GM20000 (cell line): ENCODE measurements around the gene PROB1.
"Not testable (repeated sequence)": the region's sequence is repeated elsewhere in the genome, so short reads cannot be mapped to it uniquely, and the experiment has no call there.

Experiments
- DNase-seq: peaks from one replicate; pipeline ENCODE4 v3.0.0; 2012; ENCODE audit warnings: low spot score
- TF ChIP-seq, protein P1 (sequence below): IDR thresholded peaks from 2 replicates; pipeline ENCODE4 v1.5.1; 2012; ENCODE audit warnings: mild to moderate bottlenecking, control low read depth; ENCODE audit errors: extremely low read depth, missing control alignments

PROB1 gene

DNA sequence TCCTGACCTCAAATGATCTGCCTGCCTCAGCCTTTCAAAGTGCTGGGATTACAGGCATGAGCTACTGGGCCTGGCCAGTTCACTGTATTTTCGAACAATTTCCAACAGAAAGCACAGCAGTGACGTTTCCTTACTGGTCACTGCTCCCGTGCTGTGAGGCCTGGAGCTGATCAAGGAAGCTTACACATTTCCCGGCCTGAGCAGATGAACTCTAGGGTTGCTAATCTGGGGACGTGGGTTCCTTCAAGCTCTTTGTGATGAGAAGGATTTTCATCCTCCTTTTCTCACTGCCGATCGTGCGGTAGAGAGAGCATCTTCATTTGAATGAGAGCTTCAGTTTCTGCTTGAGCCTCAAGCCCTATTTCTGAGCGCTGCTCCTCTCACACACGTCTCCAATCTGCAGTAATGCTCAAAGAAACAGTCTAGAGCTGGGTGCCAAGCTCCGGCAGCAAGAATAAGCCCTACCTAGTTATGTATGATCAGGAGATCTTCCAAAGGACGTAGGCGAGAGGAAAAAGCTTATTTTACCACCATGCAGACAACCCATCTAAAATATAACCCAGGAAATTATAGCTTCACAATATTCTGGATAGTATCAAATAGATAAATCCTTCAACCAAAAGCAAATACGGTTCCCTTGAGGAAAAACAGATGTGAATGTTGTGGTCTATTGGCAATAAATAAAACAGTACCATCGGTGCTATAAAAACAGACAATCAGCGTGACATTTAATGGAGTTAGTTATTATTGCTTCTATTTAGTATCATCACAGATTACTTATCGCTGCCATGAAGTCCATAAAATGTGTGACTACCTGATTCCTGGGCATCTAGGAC lies 16.3 kb upstream of the PROB1 start:
- TF ChIP-seq, protein P1, sequence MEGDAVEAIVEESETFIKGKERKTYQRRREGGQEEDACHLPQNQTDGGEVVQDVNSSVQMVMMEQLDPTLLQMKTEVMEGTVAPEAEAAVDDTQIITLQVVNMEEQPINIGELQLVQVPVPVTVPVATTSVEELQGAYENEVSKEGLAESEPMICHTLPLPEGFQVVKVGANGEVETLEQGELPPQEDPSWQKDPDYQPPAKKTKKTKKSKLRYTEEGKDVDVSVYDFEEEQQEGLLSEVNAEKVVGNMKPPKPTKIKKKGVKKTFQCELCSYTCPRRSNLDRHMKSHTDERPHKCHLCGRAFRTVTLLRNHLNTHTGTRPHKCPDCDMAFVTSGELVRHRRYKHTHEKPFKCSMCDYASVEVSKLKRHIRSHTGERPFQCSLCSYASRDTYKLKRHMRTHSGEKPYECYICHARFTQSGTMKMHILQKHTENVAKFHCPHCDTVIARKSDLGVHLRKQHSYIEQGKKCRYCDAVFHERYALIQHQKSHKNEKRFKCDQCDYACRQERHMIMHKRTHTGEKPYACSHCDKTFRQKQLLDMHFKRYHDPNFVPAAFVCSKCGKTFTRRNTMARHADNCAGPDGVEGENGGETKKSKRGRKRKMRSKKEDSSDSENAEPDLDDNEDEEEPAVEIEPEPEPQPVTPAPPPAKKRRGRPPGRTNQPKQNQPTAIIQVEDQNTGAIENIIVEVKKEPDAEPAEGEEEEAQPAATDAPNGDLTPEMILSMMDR, result no peak
- no peak for DNase-seq

DNA sequence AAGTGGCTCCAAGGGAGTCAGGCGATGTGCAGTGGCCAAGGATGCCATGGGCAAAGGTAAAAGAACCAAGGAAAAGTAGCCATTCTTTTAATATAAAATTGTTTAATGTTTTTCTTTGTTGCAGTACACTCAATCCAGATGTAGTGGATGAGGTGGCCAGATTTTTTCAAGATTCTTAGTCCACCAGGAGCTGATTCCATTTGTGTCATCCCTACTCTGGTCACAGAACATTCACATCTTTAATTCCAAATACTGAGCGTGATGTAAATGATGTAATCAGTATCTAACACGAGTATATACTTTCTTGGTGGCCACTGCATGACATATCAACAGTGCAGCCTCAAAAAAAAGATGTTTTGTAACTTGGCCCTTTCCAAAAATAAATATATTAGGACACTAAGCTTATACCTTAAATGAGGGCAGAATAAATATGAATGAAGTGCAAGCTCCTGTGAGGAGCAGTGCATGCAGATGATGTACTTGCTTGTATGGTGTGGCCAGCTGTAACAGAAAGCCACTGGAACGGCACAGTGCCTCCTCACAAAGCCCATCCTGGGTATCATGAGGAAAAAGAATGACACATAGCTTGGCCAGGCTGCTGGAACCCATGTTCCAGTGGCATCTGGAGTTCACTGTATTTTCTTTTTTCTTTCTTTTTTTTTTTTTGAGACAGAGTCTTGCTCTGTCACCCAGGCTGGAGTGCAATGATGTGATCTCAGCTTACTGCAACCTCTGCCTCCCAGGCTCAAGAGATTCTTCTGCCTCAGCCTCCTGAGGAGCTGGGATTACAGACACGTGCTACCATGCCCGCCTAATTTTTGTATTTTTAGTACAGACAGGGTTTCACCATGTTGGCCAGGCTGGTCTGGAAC lies 15.5 kb upstream of the PROB1 start:
- TF ChIP-seq, protein P1, result no peak
- DNase-seq, result no peak

DNA sequence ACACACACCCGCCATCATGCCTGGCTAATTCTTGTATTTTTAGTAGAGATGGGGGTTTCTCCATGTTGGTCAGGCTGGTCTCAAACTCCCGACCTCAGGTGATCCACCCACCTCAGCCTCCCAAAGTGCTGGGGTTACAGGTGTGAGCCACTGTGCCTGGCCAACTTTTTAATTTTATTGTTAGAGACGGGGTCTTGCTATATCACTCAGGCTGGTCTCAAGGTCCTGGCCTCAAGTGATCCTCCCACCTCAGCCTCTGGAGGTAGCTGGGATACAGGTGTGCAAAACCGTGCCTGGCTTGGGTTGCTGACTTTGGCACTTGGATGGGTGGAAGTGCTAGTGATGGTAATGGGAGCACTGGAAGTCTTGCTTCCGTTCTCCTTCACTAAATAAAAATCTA lies 14.2 kb upstream of the PROB1 start:
- DNase-seq, result not testable (repeated sequence)

DNA sequence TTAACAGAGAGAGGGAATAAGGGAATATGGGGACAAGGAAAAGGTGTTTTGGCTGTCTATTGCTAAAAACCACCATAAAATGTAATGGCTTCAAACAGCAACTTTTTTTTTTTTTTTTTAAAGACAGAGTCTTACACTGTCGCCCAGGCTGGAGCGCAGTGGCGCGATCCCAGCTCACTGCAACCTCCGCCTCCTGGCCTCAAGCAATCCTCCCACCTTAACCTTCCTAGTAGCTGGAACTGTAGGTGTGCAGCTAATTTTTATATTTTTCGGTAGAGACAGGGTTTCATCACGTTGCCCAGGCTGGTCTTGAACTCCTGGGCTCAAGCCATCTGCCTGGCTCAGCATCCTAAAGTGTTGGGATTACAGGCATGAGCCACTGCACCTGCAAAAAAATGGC lies 13.3 kb upstream of the PROB1 start:
- no peak for DNase-seq
- TF ChIP-seq, protein P1, result no peak

DNA sequence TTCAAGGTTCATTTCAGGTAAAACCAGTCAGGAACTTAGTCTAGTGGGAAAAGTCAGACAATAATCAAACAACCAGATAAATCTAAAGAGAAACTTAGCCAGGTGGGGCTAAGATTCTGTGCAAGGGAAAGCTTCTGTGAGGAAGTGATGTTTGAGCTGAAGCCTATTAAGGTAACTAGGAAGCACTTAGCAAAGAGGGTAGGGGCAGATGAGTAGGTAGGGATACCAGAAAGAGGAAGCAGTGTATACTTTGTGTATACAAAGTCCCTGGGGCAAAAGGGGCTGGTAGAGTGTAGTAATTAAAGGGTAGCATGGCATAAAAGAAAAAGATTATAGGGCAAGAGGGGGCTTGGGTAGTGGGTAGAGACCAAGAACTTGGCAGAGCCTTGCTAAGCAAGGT lies 12.6 kb upstream of the PROB1 start:
- TF ChIP-seq, protein P1, result no peak
- DNase-seq, result peak; percentile 20

DNA sequence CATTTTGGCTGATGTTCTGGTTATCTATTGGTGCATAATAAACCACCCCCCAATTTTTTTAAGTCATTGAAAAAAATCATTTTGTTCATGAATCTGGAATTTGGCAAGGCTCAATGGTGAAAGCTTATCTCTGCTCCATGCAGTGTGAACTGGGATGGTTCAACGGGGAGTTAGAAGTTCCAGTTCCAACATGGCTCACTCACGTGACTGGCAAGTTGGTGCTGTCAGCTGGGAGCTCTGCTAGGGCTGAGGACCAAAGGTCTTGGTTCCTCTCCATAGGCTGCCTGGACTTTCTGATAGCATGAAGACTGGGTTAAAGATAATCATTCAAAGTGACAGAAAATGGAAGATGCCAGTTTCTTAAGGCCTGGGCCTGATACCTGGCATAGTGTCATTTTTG lies 12.1 kb upstream of the PROB1 start:
- TF ChIP-seq, protein P1, result no peak

DNA sequence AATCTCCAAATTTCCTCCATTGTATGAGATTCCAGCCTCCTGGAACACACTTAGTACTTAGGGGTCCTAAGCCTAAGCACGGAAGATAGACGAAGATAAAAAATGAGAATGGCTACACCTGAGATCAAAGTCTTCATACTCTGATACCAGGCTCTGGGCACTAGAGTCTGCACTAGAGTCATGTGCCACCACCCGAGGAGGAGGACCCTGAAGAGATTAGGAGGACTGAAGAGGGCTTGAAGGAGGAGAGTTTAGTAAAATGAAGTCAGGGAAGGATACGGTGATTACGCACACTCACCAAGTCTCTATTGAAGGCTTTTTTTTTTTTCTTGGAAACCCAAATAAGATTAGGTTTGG lies 9.6 kb upstream of the PROB1 start:
- no peak for DNase-seq
- TF ChIP-seq, protein P1, result no peak

More for the DNA sequence above, 12.1 kb upstream of the PROB1 start:
- no peak for DNase-seq
